GM12878 (cell line): Measurements from ENCODE around the gene TMEM14A. TPM values are rescaled to one million over a fixed set of nuclear protein-coding genes. Genes with fewer than 3 reads are reported as not detected.

Source experiments
- BCL11A ChIP-seq: IDR thresholded peaks from 2 replicates; pipeline ENCODE4 v1.6.1; 2011; ENCODE audit warnings: low read depth, low read length
- EED ChIP-seq: sonication (generic); IDR thresholded peaks from 2 replicates; pipeline ENCODE4 v1.6.1; 2016; ENCODE audit warnings: antibody characterized with exemption, low read depth
- ESRRA ChIP-seq: IDR thresholded peaks from 2 replicates; pipeline ENCODE4 v1.6.1; 2012; ENCODE audit warnings: mild to moderate bottlenecking, low read length, improper control_type of control experiment
- JUND ChIP-seq: IDR thresholded peaks from 2 replicates; pipeline ENCODE4 v1.6.1; 2012; ENCODE audit warnings: low read depth, mild to moderate bottlenecking, low read length, improper control_type of control experiment, moderate library complexity
- MTA3 ChIP-seq: IDR thresholded peaks from 2 replicates; pipeline ENCODE4 v1.6.1; 2012; ENCODE audit warnings: low read length, inconsistent platforms, borderline replicate concordance
- ZBED1 ChIP-seq: IDR thresholded peaks from 2 replicates; pipeline ENCODE4 v1.6.1; 2016; ENCODE audit warnings: borderline replicate concordance
- ZNF622 ChIP-seq: fragments of 450-650 bp; IDR thresholded peaks from 2 replicates; pipeline ENCODE4 v1.6.1; 2017; ENCODE audit warnings: mild to moderate bottlenecking, inconsistent platforms
- polyA plus RNA-seq, 11 experiments: library from polyadenylated mRNA; depleted of rRNA in 4 of 11; unstranded in 6 of 11; stranded (reverse) in 5 of 11; fragments of >200 nt; fragmentation: Nextera tagmentation in 4 of 11; fragmentation: Illumina TruSeq in 1 of 11; extraction: Ambion mirVana in 4 of 11; extraction: Trizol in 1 of 11; gene quantifications; 1 replicate in 1 of 11; 2 replicates in 10 of 11; pipeline versions ENCODE4 v1.2.1 to v1.2.3, GENCODE V29; 2011 to 2016; ENCODE audit warnings: inconsistent platforms in 2 of 11, missing spikeins in 2 of 11, low read depth in 1 of 11
- total RNA-seq, 4 experiments: library from RNA; depleted of rRNA in 3 of 4; stranded (reverse); fragments of >200 nt in 3 of 4; fragmentation: Illumina TruSeq in 1 of 4; extraction: Trizol in 1 of 4; gene quantifications; 2 replicates each; pipeline versions ENCODE4 v1.2.1 to v1.2.3, GENCODE V29; 2013 to 2021
- TF ChIP-seq, protein P1 (sequence below): IDR thresholded peaks from 2 replicates; pipeline ENCODE4 v1.6.1; 2011; ENCODE audit warnings: low read depth, low read length, improper control_type of control experiment, borderline replicate concordance
- TF ChIP-seq, protein P2 (sequence below): fragments of 450-650 bp; IDR thresholded peaks from 2 replicates; pipeline ENCODE4 v1.6.1; 2018; ENCODE audit warnings: borderline replicate concordance, mild to moderate bottlenecking; ENCODE audit not compliant: partially characterized antibody
- TF ChIP-seq, protein P3 (sequence below): fragments of 450-650 bp; IDR thresholded peaks from 2 replicates; pipeline ENCODE4 v1.6.1; 2017; ENCODE audit warnings: antibody characterized with exemption, mild to moderate bottlenecking, moderate library complexity

The TMEM14A gene
- total and polyA plus RNA-seq, 10 of the 15 experiments (the other 5 are each of a cell fraction or from before 2014, with no cell fraction given), result 15.6 to 143 (median 33.1) TPM

DNA sequence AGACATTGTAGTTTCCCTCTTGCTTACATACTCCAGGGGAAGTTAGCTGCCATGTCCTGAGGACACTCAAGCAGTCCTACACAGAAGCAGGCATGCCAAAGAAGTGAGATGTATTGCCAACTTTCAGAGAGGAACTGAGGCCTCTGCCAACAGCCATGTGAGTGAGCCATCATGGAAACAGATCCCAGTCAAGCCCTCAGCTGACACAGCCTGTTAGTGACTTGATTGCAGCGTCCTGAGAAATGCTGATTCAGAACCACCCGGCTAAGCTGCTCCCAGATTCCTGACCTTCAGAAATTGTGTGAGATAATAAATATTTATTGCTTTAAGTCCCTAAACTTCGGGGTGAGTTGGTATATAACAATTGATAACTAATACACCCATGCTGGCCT is 54.2 kb downstream of the TMEM14A start (continued):
- TF ChIP-seq ZNF622 (no peak), ESRRA (no peak), EED (no peak), ZBED1 (no peak), MTA3 (no peak), JUND (no peak), BCL11A (no peak)
- TF ChIP-seq, protein P1, sequence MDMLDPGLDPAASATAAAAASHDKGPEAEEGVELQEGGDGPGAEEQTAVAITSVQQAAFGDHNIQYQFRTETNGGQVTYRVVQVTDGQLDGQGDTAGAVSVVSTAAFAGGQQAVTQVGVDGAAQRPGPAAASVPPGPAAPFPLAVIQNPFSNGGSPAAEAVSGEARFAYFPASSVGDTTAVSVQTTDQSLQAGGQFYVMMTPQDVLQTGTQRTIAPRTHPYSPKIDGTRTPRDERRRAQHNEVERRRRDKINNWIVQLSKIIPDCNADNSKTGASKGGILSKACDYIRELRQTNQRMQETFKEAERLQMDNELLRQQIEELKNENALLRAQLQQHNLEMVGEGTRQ, result no peak
- TF ChIP-seq, protein P2, sequence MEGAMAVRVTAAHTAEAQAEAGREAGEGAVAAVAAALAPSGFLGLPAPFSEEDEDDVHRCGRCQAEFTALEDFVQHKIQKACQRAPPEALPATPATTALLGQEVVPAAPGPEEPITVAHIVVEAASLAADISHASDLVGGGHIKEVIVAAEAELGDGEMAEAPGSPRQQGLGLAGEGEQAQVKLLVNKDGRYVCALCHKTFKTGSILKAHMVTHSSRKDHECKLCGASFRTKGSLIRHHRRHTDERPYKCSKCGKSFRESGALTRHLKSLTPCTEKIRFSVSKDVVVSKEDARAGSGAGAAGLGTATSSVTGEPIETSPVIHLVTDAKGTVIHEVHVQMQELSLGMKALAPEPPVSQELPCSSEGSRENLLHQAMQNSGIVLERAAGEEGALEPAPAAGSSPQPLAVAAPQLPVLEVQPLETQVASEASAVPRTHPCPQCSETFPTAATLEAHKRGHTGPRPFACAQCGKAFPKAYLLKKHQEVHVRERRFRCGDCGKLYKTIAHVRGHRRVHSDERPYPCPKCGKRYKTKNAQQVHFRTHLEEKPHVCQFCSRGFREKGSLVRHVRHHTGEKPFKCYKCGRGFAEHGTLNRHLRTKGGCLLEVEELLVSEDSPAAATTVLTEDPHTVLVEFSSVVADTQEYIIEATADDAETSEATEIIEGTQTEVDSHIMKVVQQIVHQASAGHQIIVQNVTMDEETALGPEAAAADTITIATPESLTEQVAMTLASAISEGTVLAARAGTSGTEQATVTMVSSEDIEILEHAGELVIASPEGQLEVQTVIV, result no peak
- TF ChIP-seq, protein P3, sequence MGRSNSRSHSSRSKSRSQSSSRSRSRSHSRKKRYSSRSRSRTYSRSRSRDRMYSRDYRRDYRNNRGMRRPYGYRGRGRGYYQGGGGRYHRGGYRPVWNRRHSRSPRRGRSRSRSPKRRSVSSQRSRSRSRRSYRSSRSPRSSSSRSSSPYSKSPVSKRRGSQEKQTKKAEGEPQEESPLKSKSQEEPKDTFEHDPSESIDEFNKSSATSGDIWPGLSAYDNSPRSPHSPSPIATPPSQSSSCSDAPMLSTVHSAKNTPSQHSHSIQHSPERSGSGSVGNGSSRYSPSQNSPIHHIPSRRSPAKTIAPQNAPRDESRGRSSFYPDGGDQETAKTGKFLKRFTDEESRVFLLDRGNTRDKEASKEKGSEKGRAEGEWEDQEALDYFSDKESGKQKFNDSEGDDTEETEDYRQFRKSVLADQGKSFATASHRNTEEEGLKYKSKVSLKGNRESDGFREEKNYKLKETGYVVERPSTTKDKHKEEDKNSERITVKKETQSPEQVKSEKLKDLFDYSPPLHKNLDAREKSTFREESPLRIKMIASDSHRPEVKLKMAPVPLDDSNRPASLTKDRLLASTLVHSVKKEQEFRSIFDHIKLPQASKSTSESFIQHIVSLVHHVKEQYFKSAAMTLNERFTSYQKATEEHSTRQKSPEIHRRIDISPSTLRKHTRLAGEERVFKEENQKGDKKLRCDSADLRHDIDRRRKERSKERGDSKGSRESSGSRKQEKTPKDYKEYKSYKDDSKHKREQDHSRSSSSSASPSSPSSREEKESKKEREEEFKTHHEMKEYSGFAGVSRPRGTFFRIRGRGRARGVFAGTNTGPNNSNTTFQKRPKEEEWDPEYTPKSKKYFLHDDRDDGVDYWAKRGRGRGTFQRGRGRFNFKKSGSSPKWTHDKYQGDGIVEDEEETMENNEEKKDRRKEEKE, result no peak
